NOMO-1 treated with DMSO at 0.1 percent for 48 hours (cell line): Measurements from ENCODE around the gene CLMN.
A peak's percentile ranks its signal among the peaks of the same experiment; 100 is the strongest.

Experiments
- DNase-seq: peaks from one replicate; lab custom pipeline; 2025; ENCODE audit not compliant: unreplicated experiment; lab: John Stamatoyannopoulos, UW

Gene CLMN

DNA sequence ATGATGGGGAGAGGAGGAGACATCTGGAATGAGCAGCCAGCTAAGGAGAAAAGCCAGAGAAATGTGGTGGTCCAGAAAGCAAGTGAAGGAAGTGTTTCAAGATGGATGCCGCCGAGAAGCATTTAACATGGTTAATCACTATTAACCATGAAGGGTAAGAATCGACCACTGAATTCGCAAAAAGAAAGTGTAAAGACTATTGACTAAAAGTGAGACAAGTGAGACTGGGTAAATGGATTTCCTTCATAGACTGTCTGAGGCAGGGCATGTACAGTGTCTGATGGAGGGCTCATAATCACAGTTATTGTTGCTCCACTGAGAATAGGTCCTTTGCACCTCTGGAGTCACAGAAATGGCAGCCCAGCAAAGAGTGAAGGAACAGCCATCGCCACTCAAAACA lies 25.3 kb upstream of the CLMN start:
- DNase-seq, result no peak

DNA sequence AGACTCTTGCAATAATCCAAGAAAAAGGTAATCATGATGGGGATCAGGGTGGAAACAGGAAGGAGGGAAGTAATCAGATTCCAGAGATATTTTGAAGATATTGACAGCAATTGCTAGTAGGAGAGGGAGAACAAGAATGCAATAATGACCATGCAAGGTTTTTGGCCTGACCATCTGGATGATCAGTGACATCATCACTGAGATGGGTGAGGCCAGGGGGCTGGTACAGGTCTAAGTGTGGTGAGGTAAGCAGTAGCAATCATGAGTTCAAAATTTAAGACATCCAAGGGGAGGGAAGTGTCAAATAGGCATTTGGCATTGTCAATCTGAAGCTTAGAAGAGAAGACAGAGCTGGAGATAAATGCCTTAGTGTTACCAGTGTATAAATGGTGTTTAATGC lies 24.8 kb upstream of the CLMN start:
- no peak for DNase-seq

DNA sequence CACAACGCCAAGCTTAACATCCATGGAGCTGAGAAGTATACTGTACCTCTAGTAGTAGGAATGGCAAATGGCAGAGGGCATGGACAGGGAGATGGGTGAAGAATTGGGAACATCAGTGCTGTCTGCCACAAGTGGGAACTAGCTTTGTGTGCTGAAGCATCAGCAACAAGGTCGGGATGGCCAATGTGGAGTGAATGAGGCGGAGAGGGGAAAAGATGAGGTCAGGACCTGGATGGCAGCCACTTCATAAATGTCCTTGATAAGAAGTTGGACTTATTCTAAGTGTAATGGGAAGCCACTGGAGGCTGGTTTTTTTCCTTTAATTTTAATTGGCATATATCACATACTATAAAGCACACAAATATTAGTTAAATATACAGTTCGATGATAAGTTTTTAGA lies 21.9 kb upstream of the CLMN start:
- DNase-seq, result no peak

DNA sequence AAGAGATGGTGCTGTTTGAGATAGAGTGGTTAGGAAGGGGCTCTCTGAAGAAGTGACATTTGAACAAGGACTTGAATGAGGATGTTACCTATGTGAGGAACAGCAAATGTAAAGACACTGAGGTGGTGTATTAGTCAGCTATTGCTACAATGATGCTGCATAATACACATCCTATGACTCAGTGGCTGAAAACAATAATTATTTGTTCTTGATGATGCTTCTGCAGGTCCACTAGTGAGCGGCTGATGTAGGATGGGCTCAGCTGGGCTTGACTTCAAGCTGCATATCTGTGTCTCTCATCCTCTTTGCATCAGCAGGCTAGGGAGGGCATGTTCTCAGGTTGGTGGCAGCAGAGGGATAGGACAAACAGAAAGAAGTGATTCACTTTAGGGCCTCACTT lies 21.4 kb upstream of the CLMN start:
- no peak for DNase-seq

DNA sequence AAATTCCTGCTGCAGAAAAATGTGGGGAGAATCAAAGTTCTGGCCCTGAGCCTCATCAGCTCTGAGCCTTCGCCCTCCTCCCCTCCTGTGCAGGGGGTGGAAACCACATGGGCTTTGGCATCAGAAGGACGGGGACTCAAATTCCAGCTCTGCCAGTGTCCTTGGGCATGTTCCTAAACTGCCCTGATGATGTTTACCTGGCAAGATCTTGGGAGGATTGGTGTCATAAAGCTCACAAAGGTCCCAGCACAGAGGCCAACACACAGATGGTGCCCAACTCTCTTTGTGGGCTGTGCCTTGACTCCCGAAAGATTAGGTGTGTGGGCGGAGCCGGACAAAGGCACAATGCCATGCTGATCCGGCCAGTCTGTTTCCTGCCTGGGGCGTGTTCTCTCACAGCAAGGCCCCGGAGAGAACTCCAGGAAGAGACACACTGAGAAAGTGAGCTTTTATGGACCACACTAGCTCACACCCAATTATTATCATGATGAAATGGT lies 20.5 kb upstream of the CLMN start:
- DNase-seq, result no peak

DNA sequence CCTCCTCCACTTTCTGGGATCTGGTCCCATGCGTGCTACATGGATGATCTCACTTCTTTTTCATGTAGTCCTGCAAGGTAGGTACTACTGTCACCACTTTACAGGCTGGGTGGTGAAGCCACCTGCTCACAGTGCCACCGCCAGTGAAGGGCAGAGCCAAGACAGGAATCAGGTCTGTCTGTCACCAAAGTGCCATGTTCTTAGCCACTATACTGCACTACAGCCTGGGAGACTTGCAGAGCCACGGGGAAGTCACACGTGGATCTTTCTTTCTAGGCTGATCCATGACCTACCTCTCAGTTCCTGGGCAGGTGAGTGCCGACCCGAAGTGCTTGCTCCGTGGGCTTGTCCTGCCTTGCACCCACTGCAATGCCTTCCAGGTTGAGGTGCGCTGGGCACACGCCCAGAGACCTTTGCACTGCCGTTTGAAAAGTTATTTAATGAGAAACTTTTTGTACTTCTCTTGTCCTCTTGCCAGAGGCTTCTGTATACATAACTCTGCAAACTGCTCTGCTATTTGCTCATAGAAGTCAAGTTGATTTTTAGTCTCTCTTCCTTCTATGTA lies 19.7 kb upstream of the CLMN start:
- no peak for DNase-seq

DNA sequence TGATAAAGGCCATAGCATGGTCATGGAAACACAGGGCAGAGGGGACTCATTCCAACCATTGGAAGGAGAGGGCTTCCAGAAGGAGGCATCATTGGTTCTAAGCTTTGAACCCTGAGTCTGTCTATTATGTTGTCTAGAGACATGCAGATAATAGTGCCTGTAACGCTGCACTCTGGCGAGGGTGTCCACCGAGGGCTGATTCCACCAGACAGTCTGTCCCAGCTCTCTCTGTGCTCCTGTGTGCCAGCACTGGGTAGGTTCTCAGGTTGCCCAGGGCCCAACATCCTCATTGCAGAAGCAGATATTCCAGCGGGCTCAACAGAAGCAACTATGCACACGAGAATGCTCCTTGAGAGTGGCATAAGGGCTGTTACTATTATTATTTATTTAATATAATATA lies 18.7 kb upstream of the CLMN start:
- no peak for DNase-seq

DNA sequence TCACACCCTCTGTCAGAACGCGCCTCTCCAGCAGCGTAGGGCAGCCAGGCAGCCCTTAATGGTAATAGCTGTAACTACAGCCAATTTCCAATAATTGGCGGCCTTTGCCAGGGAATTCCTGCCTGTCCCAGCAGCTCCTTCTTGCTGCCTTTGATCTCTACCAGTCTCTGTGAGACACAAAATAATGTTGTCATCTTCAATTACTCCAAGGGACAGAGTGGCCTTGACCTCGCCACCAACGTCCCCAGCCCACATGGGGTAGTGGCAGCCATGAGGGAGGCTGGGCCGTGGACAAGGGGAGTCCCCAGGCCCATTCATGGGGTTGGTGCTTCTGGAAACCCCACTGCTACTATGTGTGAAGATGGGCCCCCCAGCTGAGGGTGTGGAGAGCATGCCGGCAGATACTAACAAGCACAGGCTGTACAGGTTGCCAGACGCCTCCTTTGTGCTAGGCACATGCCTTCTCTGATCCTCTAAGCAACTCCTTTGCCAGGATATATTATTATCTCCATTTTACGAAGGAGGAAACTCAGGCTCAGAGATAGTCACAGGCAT lies 17.4 kb upstream of the CLMN start:
- no peak for DNase-seq

DNA sequence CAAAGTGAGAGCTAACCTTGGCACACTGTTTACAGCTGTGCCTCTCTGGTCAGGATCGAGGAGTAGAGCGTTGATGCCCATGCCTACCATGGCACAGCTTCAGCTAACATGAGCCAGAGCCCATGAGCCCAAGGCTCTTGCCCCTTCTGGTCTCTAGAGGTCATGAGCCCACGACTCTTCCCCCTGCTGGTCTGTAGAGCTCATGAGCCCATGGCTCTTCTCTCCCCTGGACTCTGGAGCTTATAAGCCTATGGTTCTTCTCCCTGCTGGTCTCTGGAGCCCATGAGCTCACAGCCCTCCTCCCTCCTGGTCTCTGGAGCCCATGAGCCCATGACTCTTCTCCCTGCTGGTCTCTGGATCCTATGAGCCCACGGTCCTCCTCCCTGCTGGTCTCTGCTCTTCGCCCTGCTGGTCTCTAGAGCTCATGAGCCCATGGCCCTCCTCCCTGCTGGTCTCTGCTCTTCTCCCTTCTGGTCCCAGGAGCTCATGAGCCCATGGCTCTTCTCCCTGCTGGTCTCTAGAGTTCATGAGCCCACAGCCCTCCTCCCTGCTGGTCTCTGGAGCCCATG lies 16.6 kb upstream of the CLMN start:
- no peak for DNase-seq

DNA sequence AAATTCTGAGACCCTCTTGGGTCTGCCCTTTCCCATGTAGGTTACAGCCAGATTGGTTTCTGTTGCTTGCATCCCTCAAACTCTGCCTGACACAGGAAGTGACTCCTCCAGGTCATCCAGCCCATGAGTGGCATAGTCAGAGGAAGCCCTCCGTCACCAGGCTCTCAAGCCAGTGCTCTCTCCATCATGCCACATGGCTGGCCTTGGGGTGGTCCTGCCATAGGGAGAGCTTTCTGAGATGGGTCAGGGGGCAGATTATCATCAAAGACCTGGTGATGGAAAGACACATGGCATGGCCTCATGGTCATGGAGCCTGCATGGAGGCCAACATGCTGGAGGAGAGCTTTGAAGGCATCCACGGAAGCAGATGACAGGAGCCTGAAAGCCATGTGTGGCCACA lies 15.4 kb upstream of the CLMN start:
- no peak for DNase-seq

DNA sequence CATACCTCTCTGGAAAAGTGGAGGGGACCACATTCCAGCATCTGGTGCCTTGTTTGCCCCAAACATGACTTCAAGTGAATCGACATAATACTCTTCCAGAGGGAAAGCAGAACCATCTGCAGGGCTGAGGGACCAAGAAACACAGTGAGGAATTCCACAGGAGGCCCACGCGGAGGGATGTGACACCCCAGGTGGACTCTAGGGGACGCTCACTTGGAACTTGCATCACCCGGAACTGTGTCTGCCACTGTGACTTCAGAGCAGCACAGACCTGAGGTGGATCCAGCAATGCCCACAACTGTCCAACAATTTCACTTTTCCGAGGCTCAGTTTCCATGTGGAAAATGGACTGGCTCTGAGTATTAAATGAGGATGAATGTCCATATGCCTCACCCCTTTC lies 14.3 kb upstream of the CLMN start:
- no peak for DNase-seq

DNA sequence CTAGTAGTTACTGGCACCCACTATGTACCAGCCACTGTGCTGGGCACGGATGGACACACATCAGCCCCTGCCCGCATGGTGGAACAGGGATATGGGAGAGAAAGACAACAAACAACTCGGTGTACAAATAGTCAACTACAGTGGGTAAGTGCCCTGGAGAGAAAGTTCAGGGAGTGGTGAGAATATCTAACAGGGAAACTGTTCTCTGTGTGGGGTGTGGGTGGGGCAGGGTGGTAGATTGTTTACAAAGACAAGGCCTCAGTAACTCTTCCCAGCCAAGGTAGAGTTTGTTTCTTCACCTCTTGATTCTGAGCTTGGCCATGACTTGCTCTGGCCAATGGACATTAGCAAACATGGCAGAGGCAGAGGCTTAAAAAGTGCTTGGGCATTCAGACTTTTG lies 12.9 kb upstream of the CLMN start:
- no peak for DNase-seq

DNA sequence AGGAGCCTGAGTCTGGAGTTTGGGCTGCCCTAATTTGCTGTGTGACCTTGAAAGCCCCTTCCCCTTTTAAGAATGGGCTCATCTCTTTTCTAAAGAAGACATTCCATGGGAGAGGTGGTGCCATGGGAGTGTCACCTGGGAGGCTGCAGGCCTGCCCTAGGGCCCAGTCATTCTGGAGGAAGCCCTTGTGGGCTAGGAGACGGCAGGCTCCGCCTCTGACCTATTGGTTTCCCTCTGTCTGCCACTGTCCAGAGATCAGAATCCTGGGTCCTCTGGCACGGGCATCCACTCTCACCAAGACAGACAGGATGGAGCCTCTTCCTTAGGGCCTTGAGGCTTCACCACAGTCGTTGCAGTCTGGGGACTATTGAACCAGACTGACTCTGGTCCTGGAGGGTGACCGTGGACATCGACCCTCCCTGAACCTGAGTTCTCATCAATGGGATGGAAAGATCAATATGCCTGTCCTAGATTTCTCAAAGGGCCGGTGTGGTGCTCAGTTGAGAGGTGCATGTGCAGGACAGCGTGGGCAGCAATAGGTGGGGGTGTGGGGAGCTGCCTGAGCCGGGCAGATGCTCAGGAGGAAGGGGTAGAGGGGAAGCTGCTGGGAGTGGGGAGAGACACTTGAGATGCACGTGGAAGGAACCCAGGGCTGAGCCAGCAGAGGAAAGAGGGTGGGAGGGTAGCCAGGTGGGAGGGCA lies 12.2 kb upstream of the CLMN start:
- no peak for DNase-seq

DNA sequence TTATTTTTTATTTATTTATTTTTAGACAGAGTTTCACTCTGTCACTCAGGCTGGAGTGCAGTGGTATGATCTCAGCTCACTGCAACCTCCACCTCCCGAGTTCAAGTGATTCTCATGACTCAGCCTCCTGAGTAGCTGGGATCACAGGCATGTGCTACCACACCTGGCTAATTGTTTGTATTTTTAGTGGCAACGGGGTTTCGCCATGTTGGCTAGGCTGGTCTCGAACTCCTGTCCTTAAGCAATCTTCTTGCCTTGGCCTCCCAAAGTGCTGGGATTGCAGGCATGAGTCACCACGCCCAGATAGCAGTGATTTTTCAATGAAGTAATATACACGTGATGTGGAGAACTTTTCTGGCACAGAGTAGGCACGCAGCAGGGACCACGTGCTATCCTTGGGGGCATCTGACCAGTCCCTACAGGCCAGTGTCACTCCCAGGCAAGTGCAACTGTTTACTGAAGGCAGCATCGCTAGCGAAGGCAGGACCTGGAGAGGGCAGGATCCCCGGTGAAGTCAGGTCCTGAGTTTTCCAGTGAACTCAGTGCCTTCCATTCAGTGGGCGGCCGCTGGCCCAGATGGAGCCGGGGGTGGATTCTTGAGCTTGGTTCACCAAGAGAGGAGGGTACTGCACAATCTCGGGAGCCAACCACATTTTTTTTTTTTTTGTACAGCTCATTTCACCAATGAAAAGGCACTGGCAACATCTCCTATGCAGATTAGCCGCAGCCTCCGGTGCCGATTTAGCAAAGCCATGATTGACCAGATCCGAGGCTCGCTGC lies 11.1 kb upstream of the CLMN start:
- DNase-seq, result no peak

DNA sequence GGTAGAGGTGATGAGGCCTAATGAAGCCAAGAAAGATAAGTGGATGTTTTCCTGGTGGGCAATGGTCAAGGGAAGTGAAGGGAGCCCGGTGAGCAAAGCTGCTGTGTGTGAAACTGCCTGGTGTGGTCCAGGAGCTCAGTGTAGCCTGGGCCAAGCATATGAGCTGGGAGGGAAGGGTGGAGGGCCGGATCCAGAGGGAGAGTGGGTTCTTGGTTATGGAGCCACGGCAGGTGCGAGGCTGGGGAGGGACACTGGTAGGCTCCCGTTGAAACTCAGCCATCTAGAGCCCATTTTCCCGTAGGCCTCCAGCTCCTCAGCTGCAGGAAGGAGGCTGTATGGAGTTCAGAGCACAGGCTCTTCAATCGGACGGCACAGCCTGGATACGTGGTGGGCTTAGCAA lies 10.2 kb upstream of the CLMN start:
- no peak for DNase-seq

DNA sequence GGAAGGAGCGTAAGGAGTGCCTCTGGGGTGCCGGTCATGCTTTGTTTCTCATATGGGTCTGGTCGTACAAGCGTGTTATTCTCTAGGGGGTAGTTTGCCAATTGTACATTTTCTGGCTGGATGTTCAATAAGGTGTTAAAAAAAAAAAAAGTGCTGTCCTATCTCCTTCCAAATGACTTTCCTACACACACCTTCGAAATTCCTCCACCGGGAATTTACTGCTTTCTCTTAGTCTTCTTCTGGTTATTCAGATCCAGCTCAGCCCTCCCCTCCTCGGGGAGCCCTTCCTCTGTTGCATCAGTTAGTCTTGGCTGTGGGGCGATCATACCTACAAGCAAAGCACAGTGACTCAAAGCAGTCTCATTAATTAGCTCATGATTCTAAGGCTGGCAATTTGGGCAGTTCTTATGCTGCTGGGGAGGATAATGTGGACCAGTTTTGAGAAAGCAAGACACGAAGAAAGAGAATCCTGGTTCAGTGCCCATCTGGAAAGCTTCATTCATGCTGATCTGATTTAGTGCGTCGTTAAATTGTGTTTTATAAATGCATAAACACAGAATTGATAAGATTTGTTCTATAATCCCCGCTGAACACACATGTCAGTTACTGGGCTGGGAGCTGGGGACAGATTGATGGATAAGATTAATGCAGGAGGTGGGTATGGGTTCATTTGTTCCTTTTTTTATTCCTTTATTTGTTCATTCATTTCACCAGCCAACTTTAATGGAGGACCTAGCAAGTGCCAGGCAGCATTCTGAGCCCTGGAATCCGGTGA lies 9.2 kb upstream of the CLMN start:
- no peak for DNase-seq

DNA sequence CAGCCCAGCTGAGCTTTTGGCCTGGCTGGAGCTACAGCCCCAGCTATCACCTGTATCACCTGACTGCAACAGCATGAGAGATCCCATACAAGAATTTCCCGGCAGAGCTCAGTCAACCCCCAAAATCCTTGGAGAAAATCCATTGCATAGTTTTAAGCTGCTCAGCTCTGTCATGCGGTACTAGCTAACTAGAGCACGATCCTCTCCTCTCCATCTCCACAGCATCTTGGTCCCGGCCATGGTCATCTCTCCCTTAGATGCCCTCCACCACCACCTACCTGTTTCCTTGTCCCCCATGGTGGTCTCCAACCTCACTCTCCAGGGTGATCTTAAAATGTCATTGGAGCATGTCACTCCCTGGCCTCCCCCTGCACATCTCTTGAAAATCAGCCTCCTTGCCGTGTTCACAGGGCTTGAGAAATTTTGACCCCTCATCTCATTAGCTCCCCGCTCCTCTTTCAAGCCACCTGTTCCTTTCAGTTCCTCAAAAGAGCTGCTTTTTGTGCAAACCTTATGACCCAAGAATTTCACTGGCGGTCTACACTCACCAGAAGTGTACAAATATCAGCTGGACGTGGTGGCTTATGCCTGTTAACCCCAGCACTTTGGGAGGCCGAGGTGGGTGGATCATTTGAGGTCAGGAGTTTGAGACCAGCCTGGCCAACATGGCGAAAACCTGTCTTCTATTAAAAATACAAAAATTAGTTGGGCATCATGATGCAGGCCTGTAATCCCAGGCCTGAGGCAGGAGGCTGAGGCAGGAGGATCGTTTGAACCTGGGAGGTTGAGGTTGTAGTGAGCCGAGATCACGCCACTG lies 8.1 kb upstream of the CLMN start:
- peak; percentile 90 for DNase-seq

DNA sequence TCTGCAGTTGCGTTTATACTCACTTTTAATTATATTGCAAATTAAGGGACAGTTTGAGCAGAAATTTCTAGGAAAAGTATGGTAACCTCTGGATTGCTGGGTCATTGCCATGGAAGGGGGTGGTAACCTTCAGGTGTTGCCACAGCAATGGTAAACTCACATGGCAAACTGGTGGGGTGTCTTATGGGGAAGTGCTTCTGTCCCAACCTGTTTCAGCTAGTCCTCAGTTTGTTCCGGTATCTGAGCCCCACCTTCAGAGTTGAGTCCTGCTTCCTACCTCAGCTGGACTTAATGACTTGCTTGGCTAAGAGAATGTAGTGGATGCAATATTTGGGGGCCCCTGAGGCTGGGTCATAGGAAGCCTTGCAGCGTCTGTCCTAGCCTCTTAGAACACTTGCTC lies 7.3 kb upstream of the CLMN start:
- DNase-seq, result peak; percentile 82

DNA sequence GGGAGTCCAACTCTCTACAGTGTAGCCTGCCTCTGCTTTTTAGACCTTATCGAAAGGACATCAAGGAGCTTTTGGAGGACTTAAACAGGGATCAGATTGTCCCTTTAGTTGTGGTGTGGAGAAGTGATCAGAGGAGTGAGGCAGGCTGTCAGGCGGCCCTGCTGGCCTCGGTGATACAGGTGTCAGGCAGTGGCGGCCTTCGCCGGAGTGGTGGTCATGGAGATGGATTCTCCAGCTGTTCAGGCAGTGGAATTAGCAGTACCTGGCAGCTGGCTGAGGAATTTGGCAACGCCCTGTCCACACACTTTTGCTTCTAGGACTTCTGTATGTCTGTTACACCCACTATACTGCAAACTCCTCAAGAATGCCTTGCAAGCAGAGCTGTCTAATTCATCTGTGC lies 4.2 kb upstream of the CLMN start:
- no peak for DNase-seq

DNA sequence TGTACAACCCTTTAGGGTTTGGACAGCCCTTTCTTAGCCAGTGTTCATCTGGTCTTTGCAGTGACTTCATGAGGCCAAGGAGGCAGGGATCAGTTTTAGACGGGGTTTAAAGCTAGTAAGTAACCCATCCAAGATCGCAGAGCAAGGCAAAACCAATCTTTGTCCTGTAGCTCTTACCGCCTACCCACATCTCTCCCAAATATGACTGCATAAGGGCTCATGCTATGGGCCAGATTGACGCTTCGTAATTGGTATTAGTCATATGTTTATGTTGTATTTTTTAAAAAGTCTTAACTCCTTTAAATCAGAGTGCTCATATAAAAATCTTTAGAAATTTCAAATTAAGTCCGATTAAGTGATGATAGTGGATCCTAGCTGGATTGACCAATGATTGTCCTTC lies 3.7 kb upstream of the CLMN start:
- no peak for DNase-seq
